HG03196 (cell line): ENCODE data around the gene ANKRD52.
"Not testable (repeated sequence)": the region's sequence is repeated elsewhere in the genome, so short reads cannot be mapped to it uniquely, and the experiment has no call there.

ENCODE experiments used
- ATAC-seq: cut with Tn5 transposase; IDR thresholded peaks from one replicate; pipeline ENCODE4 v1.9.1; 2021; ENCODE audit not compliant: unreplicated experiment

ANKRD52 gene

GRCh38 chr12:56213878-56214277, 44.3 kb downstream of the ANKRD52 start:
- ATAC-seq: no peak

GRCh38 chr12:56212361-56212760, 45.8 kb downstream of the ANKRD52 start:
- no peak for ATAC-seq

DNA sequence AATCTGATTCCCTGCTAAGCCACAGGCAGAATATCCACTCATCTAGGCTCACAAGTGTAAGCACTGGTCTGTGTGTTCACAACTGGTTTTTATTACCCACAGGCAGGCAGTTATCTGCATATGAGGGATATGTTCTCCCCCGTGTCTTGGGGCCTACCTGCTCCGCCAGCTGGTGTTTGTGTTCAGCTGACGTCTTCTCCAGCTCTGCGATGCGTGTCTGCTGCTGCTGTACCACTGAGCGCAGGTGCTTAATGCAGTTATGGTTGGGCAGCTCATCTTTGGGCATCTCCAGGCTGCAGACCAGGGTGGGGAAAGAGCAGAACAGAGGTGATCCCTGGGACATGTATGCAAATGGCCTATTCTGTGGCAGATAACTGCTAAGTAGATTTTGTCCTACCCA, 50.2 kb downstream of the ANKRD52 start:
- no peak for ATAC-seq

- ATAC-seq: peak; percentile 46
Observed at GRCh38 chr12:56206452-56207166, 51.6 kb downstream of the ANKRD52 start.

GRCh38 chr12:56205445-56205844, 52.7 kb downstream of the ANKRD52 start:
- no peak for ATAC-seq

DNA sequence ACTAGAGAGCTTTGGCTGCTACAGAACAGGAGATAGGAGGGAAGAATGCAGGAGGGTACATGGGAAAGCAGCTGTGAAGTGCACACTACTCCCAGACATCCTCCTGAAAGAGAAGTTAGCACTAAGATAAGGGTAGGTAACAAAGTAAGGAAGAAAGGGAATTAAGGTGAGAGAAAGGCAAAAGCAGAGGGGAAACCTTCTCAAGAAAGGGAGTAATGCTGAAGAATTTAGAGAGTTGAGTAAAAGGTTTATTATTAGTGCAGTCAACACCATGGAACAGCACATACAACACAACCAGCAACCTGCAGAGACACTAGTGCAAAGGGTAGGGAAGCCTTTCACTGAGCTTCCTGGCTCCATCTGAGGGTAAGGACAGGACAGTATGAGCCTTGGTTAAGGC, 53.9 kb downstream of the ANKRD52 start:
- ATAC-seq: no peak

DNA sequence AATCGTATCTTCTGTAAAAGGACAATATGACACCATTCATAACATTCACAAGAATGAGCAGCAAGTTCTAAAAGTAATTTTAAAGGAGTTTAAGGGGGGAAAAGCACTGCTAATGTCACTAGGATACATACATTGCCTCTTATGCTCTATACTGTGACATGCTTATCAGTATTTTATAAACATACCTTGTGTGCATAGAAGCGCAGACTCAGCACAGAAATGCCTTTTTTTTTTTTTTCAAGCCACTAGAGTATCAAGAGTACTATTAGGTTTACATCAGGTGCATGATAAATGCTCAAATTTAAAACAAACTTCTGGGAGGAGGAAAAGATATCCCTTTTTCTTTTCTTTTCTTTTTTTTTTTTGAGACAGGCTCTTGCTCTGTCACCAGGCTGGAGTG, 55.3 kb downstream of the ANKRD52 start:
- ATAC-seq: no peak

GRCh38 chr12:56202366-56202765, 55.8 kb downstream of the ANKRD52 start:
- ATAC-seq: no peak

GRCh38 chr12:56198836-56199235, 59.3 kb downstream of the ANKRD52 start:
- no peak for ATAC-seq

- ATAC-seq: no peak
Observed at GRCh38 chr12:56197921-56198635, 60.1 kb downstream of the ANKRD52 start.

- not testable (repeated sequence) for ATAC-seq
Observed at GRCh38 chr12:56196818-56197550, 61.2 kb downstream of the ANKRD52 start.

DNA sequence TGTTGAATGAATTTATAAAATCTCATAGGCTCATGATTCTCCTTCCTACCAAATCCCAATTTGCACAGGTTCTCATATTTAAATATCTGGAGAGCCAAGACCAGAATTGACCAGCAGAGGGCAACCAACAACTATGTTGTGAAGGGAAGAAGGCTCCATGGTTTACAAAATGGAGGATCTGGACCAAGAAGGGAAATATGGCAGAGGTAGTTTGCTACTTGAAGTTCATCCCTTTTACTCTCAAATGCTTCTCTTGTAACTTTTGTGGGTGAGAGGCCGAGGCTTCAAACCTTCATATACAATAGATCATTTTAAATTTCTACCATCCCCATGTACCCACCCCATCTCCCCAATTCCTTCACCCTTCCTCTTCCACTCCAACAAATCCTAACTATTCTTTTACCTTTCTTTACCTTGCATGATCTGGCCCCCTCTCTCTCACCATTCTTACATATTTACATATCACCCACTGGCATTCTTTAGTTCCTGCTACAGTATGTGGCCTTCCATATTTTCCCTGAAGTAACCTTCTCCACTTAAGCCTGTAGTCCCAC, 65.1 kb downstream of the ANKRD52 start:
- no peak for ATAC-seq

DNA sequence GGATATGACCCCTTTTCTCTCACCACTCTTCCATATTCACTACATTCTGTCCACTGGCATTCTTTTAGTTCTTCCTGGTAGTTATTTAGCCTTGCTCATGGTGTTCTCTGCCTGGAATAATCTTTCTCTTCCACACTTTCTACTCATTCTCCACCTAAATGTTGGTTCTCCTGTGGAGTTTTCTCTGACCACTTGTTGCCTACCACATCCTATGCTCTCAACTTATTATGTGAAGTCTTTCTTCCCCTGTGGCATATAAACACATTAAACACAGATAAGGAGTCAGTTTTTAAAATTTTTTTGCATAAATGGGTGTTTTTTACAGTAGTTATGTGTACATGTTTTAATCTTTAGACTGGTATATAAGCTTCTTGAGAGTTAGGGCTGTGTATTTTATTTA, 65.6 kb downstream of the ANKRD52 start:
- no peak for ATAC-seq

GRCh38 chr12:56190695-56191155, 67.5 kb downstream of the ANKRD52 start:
- ATAC-seq: no peak

GRCh38 chr12:56189918-56190694, 68.1 kb downstream of the ANKRD52 start:
- ATAC-seq: peak; percentile 31

DNA sequence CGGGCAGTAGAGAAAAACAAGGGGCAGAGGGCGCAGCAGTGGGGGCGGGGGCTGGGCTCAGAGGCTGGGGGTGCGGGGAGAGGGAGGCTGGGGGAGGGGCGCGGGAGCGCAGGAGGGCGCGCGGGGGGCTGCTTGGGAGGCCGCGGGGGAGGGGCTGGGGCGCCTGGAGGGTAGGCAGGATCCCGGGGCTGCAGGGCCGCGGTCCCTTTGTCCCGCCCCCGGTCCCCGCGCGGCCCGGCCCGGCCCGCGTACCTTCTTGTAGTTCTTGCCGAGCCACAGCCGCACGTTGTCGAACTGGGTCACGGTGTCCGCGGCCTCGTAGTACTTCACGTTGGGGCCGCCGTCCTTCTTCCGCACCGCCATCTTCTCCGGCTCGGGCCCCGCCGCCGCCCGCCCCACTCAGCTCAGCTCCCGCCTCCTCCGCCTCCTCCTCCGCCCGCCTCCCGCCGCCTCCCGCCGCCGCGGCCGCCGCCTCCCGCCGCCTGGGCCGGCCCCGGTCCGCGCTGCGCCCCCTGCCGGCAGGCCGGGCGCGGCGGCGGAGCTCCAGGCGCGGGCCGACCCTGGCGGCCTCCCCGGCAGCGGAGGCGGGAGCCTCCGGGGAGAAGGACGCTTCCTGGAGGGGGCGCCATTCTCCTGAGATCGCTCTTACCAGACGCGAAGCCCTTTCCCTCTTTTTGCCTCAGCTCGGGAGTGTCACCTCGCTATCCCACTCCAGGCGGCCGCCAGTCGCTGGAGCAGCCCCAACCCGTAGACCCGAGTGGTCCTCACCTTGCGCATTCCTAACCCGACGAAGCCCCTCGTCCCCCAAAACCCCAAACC, 68.9 kb downstream of the ANKRD52 start, which contains the start of gene SMARCC2:
TSS of gene SMARCC2 (minus strand) at position 385 of the 819 bp plus-strand sequence. CDS start at position 363, 22 bp downstream.
- peak; percentile 74 for ATAC-seq

DNA sequence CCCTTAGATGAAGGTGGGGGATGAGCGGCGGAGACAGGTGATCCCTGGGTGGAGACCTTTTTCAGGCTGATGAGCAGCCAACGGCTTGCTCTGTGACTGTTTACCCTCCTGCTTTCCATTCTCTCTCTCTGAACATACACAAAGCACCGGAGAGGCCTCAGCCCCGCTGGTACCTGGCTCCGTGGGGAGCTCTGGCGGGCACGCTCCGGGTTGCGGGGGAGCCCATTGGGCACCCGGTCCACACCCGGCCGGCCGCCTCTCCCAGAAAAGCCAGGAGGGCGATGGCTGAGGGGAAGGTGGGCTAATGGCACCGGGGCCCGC, 69.4 kb downstream of the ANKRD52 start:
- peak; percentile 4 for ATAC-seq

DNA sequence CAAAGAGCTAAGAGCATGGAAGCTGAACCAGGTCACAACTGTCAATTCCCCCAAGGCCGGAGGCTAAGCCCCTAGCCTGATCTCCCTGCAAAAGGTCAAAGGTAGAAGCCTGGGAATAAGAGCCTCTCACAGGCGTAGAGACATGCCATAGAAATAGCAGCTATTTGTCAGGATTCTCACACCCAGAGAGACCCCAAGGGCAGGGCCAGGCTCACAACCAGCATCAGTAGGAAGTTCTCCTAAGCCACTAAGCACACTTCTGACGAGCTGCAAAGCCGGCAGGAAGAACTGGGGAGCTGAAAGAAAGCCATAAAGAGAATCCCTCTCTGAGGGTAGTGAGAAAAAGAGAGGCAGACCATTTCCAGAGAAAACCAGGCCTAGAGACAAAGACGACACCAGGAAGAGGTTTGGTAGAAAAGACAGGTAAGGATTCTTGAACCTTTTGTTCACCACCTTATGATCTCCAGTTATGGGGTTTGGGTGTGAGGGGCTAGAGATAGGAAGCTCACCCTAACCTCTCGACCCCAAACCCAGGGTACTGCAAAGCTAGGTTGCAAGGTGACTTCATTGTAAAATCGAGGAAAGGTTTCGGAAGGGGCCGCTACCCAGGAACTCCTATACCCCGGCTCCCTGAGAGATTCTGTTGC, 69.9 kb downstream of the ANKRD52 start:
- ATAC-seq: no peak
